IPS-18c (cell line): Measurements from ENCODE around the gene ESYT2.

ENCODE experiments used
- H3K4me3 ChIP-seq: 2 replicates; pipeline ENCODE4 v1.7.0; 2013; ENCODE audit warnings: low read depth, mild to moderate bottlenecking, low read length, moderate library complexity; ENCODE audit not compliant: insufficient read depth
- H3K9me3 ChIP-seq: one replicate; pipeline ENCODE4 v1.6.1; 2013; ENCODE audit warnings: mild to moderate bottlenecking, low read length, moderate library complexity; ENCODE audit not compliant: control insufficient read depth, insufficient read depth

Gene ESYT2

DNA sequence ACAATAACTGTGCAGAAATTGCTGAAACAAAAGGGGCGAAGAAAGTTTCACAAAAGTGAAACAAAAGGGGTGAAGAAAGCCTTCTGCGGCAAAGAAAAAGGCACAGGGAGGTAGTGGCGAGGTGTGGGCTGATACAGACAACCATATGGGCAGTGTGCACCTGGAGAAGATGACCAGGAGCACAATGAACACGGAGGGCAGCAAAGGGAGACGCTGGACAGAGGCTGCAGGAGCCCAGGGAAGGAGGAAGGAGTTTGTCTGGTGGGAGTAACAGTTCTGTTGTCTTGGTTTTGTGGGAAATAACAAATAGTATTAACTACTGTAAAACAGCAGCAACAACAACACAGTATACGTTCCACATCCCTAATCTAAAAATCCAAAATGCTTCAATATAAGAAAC lies 42.4 kb downstream of the ESYT2 start:
- H3K4me3 ChIP-seq = no peak overlapping the region

DNA sequence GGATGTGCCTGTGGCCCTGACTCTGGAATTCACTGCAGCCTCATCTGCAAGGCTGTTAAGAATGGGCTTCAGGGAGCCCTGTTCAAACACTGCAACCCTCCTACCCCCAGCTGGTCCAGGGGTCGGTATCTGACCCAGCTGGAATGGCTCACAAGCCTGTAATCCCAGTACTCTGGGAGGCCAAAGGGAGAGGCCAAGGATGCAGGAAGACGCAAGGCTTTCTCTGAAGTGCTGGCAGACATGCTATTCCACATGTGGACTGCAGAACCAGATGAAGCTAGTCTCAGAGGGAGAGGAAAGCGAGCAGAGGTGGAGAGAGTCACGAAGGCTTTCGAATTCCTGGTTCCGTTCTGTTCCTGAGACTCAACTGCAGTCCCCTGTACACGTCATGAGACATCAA lies 45.0 kb downstream of the ESYT2 start:
- Histone ChIP-seq H3K4me3 (no peak overlapping the region), H3K9me3 (no peaks in the 10 kb centered on the region)

More for the DNA sequence above, 42.4 kb downstream of the ESYT2 start:
- H3K9me3 ChIP-seq = no peaks in the 10 kb centered on the region

DNA sequence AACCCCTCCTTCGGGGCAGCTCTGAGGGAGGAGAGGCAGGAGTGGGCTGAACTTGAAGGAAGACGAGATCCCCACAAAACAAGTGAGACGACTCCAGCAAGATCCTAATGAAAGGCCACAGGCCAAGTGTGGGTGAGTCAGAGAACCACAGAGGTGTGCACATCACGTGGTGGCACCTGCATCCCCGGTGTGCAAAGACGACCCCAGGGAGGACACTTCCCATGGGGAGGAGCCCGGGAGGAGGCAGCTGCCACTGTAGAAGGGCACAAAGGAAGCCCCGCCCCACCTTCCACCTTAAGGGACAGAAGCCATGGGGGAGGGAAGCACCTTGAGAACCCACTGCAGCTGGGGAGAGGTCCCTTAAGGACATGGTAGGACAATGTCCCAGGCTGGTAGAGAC lies 45.7 kb downstream of the ESYT2 start:
- Histone ChIP-seq H3K9me3 (no peaks in the 10 kb centered on the region), H3K4me3 (no peak overlapping the region)

DNA sequence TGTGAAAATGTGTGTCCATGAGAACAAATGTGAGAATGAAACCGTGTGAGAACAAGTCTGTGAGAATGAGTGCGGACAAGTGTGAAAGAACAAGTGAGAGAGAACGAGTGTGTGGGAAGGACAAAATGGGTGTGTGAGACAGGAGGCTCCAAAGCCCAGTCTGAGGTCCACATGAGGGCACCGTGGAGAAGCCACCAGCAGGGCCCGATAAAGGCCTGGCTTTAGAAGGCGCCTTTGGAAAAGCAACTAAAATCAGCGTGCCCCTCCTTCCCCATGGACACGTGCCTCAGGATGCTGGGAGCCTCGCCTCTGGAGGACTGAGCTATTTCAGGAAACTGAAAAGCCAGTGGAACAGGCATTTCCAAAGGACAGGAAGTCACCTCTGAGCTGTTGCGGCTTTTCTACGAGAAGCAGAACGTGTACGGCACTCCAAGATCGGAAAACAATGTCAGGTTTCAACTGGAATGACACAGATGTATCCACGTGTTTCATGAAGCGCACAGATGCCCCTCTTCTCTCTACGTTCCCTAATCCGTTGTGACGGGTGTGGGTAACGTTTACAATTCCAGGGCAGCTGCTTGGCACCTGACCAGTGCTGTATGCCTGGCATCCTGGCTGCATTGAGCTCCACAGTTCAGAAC lies 46.4 kb downstream of the ESYT2 start:
- H3K4me3 ChIP-seq = no peak overlapping the region
- no peaks in the 10 kb centered on the region for H3K9me3 ChIP-seq

DNA sequence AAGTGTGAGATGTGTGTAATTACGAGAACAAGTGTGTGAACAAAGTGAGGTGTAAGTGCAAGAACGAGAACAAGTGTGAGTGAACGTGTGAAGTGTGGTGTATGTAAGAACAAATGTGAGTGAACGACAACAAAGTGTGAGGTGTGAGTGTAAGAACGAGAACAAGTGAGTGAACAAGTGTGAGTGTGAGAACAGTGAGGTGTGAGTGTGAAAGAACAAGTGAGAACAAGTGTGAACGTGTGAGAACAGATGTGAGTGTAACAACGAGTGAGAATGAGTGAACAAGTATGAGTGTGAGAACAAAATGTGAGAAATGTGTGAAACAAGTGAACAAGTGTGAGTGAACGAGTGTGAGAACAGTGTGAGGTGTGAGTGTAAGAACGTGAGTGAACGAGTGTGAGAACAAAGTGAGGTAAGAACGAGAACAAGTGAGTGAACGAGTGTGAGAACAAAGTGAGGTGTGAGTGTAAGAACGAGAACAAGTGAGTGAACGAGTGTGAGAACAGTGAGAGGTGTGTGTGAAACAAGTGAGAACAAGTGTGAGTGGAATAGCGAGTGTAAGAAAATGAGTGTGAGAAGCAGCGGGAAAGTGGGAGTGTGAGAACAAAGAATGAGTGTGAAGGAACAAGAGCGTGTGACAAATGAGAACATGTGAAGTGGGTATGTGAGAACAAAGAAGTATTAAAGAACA lies 47.2 kb downstream of the ESYT2 start:
- no peak overlapping the region for H3K4me3 ChIP-seq
- H3K9me3 ChIP-seq = no peaks in the 10 kb centered on the region

DNA sequence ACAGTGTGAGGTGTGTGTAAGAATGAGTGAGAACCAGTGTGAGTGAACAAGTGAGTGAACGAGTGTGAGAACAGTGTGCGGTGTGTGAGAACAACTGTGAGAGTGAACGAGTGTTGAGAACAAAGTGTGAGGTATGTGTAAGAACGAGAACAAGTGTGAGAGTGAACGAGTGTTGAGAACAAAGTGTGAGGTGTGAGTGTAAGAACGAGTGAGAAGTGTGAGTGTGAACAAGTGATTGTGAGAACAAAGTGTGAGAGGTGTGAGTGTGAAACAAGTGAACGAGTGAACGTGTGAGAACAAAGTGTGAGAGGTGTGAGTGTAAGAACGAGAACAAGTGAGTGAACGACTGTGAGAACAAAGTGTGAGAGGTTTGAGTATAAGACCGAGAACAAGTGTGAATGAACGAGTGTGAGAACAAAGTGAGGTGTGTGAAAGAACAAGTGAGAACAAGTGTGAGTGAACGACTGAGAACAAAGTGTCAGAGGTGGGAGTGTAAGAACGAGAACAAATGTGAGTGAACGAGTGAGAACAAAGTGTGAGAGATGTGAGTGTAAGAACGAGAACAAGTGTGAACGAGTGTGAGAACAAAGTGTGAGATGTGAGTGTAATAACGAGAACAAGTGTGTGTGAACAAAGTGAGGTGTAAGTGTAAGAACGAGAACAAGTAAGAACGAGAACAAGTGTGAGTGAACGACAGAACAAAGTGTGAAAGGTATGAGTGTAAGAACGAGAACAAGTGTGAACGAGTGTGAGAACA lies 47.9 kb downstream of the ESYT2 start:
- Histone ChIP-seq H3K4me3 (no peak overlapping the region), H3K9me3 (no peaks in the 10 kb centered on the region)

DNA sequence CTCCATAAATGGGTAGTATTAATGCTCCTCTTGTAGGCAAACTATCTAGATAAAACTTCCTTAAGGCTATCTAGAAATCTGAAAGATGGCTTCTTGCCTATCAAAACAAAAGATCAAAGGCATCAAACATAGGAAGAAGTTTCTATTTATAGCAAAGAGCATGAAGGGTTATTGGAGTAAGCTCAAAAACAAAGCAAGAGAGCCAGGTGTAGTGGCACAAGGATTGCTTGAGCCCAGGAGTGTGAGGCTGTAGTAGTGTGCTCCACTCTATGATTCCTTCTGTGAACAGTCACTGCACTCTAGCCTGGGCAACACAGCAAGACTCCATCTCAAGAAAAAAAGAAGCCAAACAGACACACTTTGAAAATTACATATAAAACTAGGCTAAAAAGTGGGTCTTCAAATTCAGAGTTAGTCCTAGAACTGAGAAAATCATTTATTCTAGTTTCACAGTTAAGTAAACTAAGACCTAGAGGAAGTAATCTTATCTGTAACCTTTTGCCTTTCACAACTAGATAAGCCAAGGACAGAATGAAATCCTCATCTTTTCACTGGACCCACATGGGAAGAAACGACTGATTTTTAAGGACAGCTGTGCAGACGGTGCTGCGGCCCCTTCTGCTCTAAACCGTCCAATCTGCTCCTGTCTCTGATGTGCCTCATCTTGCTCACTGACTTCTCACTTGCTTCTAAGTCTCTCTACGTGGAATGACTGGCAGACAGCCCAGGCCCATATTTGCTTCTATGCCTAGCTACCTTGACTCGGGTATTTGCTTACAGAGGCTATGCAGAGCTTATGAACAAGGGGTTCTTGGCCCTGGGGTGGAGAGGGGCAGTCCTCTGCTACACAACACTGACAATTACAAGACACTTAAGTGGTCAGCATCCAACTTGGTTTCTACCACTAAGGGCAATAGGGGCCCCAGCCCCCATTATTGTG lies 50.0 kb downstream of the ESYT2 start:
- Histone ChIP-seq H3K4me3 (no peak overlapping the region), H3K9me3 (no peaks in the 10 kb centered on the region)

DNA sequence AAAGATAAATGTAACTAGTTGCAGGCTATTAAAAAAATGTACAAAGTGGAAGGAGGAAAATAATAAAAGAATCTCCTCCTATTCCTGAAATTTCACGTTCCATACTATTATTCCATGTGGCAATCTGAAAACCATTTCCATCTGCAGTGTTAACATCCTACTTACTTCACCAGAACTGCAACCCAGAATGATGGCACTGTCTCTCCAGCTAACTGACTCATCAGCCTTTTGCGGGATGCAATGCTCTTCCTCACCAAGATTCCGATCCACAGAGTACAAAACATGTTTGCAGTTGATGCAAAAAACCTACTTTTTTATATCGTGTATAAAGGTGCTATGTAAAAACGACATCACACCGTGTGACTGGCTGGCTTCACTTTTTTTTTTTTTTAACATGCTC lies 50.8 kb downstream of the ESYT2 start:
- Histone ChIP-seq H3K4me3 (no peak overlapping the region), H3K9me3 (no peaks in the 10 kb centered on the region)

DNA sequence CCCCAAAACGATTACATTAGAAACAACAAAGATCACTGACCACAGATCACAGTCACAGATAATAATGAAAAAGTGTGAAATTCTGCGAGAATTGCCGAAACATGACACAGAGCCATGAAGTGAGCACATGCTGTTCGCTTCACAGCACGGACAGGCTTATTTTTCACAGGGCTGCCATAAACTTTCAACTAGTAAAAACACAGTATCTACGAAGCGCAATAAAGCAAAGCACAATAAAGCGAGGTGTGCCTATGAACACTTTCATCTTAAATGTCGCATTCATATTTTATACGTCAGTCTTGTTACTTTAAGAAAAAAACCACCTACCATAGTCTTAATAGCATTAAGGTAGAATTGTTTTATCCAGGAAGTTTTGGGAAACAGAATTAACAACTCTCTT lies 51.5 kb downstream of the ESYT2 start:
- Histone ChIP-seq H3K9me3 (no peaks in the 10 kb centered on the region), H3K4me3 (no peak overlapping the region)

DNA sequence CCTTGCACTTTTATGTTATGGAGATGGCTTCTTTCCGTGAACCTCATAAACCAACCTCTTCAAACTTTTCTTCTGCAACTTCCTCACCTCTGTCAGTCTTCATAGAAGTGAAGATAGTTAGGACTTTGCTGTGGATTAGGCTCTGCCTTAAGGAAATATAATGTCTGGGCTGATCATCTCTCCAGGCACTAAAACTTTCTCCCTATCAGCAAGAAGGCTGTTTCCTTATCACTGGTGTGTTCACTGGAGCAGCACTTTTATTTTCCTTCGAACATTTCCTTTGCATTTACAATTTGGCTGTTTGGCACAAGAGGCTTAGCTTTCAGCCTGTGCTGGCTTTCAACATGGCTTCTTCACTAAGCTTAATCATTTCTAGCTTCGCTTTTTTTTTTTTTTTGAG lies 52.8 kb downstream of the ESYT2 start:
- Histone ChIP-seq H3K4me3 (no peak overlapping the region), H3K9me3 (no peaks in the 10 kb centered on the region)

DNA sequence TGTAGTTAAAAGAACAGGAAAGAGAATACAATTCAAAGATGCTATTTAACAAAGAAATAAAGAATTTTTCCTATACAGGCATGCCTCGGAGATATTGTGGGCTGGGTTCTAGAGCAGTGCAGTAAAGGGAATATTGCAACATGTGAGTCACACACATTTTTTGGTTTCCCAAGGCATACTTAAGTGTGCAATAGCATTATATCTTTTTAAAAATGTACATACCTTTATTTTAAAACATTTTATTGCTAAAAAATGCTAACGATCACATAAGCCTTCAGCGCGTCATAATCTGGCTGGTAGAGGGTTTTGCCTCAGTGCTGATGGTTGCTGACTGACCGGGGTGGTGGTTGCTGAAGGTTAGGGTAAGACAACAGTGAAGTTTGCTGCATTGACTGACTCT lies 54.4 kb downstream of the ESYT2 start:
- Histone ChIP-seq H3K9me3 (no peaks in the 10 kb centered on the region), H3K4me3 (no peak overlapping the region)

DNA sequence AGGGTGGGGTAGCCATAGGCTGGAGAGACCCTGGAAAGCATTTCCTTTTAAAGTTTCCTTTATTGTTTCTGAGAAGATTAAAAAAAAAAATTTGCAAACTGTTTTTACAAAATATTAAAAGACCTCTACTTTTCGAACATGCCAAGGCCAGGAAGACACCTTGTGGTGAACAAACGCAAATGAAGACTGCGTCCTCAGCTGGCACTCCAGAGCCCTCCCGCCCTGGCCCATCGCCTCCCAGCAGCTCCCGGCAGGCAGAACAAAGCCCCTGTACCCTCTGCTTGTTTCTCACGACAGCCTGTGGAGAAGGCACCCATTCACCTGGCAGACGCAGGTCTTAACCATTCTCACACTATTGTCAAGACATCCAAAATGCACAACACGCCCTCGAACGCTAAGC lies 56.4 kb downstream of the ESYT2 start:
- Histone ChIP-seq H3K9me3 (no peaks in the 10 kb centered on the region), H3K4me3 (no peak overlapping the region)

DNA sequence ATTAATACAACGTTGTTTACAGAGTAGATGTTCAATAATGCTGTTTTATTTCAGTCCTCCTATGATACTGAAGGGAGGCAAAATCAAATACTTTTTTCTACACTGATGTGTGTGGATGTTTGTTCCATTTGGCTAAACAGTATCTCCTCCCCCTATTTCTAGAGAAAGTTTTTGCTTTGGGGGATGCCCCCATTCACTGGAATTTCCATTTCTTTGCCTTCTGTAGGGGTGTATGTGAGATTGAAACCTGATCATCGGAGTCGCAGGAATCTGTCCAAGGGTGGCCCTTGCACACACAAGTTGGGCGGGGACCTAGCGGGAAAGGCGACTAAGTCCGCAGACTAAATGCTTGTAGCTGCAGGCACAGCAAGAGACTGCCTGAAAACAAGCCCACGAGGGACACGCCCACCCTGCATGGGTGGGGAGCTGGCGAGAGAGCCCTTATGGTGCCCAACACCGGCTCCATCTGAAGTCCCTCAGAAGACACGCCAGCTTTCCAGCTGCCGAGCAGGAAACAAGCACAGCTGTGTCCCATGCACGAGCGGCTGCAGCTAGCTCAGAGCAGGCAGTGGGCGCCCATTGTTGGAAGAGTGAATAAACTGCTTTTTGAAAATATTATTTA lies 58.0 kb downstream of the ESYT2 start:
- no peak overlapping the region for H3K4me3 ChIP-seq
- peaks cover 2% of the 10 kb centered on the region for H3K9me3 ChIP-seq

DNA sequence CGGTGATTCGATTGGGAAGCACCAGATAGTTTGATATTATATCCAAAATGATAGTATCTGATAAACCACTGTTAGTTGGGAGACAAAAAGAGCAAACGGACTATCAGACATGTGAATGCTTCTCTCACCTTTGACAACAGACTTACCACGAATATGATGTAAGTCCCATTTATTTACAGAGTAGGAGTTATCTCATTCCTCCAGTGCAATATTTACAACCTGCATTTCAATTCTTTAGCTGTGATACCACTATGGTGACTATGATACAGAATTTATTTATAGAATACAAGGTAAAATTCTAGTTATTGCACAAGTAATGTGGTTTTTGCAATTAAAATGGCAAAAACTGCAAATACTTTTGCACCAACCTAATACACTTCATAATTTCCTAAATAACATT lies 61.6 kb downstream of the ESYT2 start:
- peaks cover 2% of the 10 kb centered on the region for H3K9me3 ChIP-seq

DNA sequence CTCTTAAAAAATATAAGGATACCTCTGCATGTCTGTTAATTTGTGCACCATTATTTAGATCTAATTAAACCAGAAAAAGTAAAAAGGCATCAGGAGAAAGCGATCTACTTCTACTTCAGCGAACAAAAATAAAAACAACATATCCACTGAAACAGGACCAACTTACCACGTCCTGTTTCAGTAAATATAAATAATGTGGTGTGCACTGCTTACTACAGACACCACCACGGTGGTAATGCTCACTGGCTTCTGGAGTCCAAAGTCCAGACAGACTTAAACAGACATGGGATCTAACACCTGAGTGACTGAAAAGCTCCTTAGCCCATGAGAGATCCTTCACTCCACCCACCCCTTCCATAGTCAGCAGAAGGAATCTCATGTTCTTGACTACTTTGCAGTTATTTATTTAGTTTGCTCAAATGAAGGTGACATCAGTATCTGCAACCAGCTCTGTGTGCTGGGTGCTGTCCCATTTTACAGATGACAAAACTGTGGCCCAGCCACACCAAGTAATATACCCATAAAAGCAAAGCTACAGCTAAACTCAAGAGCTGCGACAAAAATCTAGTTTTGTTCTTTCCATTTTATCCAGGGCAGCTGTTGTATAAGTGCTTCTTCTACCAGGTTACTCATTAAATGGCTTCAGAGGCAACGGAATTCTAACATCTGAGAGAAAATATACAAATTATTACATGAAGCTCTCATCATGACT lies 62.6 kb downstream of the ESYT2 start:
- H3K4me3 ChIP-seq = no peak overlapping the region

More for the DNA sequence above, 61.6 kb downstream of the ESYT2 start:
- no peak overlapping the region; the same call in 1 of the 2 replicates for H3K4me3 ChIP-seq

DNA sequence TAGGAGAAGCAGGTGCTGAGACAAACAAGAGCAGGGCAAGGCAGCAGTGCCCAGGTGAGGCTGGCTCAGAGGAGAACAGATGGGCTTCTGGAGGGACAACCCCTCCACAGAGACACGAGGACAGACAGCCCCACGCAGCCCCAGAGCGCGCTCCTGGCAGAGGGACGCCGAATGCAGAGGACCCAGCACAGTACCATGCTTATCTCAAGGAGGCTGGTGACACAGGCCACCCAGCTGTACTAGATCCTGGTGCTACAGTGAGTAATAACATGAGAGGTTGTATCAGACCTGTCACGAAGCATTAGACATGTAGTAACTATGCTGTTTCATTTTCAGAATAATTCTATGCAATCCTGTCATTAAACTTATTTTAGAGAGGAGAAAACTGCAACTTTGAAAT lies 64.3 kb downstream of the ESYT2 start:
- Histone ChIP-seq H3K4me3 (no peak overlapping the region), H3K9me3 (peaks cover 2% of the 10 kb centered on the region)

More for the DNA sequence above, 62.6 kb downstream of the ESYT2 start:
- peaks cover 2% of the 10 kb centered on the region for H3K9me3 ChIP-seq
